HepG2 (cell line): ENCODE measurements around the gene MGAT2. TPM values are rescaled to one million over a fixed set of nuclear protein-coding genes. Genes with fewer than 3 reads are reported as not detected.

Experiments used
- KLF15 ChIP-seq: sonication (generic); formaldehyde crosslinking; IDR thresholded peaks from 2 replicates; pipeline ENCODE4 v1.8.1; 2023; ENCODE audit warnings: borderline replicate concordance, mild to moderate bottlenecking, inconsistent platforms, missing genetic modification reagents, mixed read lengths
- KLF6 ChIP-seq: IDR thresholded peaks from 2 replicates; pipeline ENCODE4 v1.8.0; 2016; ENCODE audit warnings: missing biosample characterization, missing genetic modification reagents
- KMT2B ChIP-seq: IDR thresholded peaks from 2 replicates; pipeline ENCODE4 v1.6.1; 2016; ENCODE audit warnings: missing genetic modification reagents, missing compliant biosample characterization
- POLR2A ChIP-seq, 2 experiments: IDR thresholded peaks; 2 replicates each; pipeline ENCODE4 v1.6.1; 2011; ENCODE audit warnings: low read depth in 2 of 2, low read length in 2 of 2, mild to moderate bottlenecking in 1 of 2, moderate library complexity in 1 of 2; ENCODE audit not compliant: insufficient read depth in 1 of 2
- RFX1 ChIP-seq: fragments of 450-650 bp; IDR thresholded peaks from 2 replicates; pipeline ENCODE4 v1.6.1; 2017
- ZFP90 ChIP-seq: sonication (generic); formaldehyde crosslinking; IDR thresholded peaks from 2 replicates; pipeline ENCODE4 v1.8.0; 2022; ENCODE audit warnings: missing genetic modification reagents, mild to moderate bottlenecking, inconsistent platforms, borderline replicate concordance
- ZNF451 ChIP-seq: sonication (generic); formaldehyde crosslinking; IDR thresholded peaks from 2 replicates; pipeline ENCODE4 v1.5.0; 2020; ENCODE audit warnings: mild to moderate bottlenecking, missing genetic modification reagents
- ZNF782 ChIP-seq: sonication (generic); formaldehyde crosslinking; IDR thresholded peaks from 2 replicates; pipeline ENCODE4 v1.4.0; 2020; ENCODE audit warnings: missing genetic modification reagents, mild to moderate bottlenecking, borderline replicate concordance
- polyA plus RNA-seq, 8 experiments: library from polyadenylated mRNA; depleted of rRNA in 3 of 8; stranded (reverse) in 7 of 8; unstranded in 1 of 8; fragments of >200 nt; fragmentation: Illumina TruSeq in 4 of 8; extraction: Trizol in 4 of 8; gene quantifications; 2 replicates each; pipeline versions ENCODE4 v1.2.1 to v1.2.3, GENCODE V29; 2011 to 2016; ENCODE audit warnings: low read depth in 4 of 8, missing spikeins in 1 of 8, mixed read lengths in 1 of 8; ENCODE audit not compliant: insufficient read depth in 1 of 8
- total RNA-seq, 5 experiments: library from RNA; depleted of rRNA; stranded (reverse); fragments of >200 nt; fragmentation: Illumina TruSeq; extraction: Trizol; gene quantifications; 2 replicates each; pipeline ENCODE4 v1.2.3, GENCODE V29; 2016; ENCODE audit warnings: low read depth in 1 of 5
- TF ChIP-seq, protein P1 (sequence below): sonication (generic); formaldehyde crosslinking; IDR thresholded peaks from 2 replicates; pipeline ENCODE4 v1.4.0; 2020; ENCODE audit warnings: mild to moderate bottlenecking, missing genetic modification reagents
- TF ChIP-seq, protein P2 (sequence below): sonication (generic); formaldehyde crosslinking; IDR thresholded peaks from 2 replicates; pipeline ENCODE4 v1.5.0; 2020; ENCODE audit warnings: missing genetic modification reagents, mild to moderate bottlenecking, borderline replicate concordance
- TF ChIP-seq, protein P3 (sequence below): sonication (generic); formaldehyde crosslinking; IDR thresholded peaks from 2 replicates; pipeline ENCODE4 v1.4.0; 2020; ENCODE audit warnings: missing genetic modification reagents, borderline replicate concordance
- TF ChIP-seq, protein P4 (sequence below): IDR thresholded peaks from 2 replicates; pipeline ENCODE4 v1.4.0; 2020; ENCODE audit warnings: mild to moderate bottlenecking, missing genetic modification reagents
- TF ChIP-seq, protein P5 (sequence below): sonication (generic); formaldehyde crosslinking; conservative IDR thresholded peaks from 2 replicates; pipeline ENCODE4 v1.4.0; 2020; ENCODE audit warnings: missing genetic modification reagents

MGAT2 gene
- total and polyA plus RNA-seq, 2 of the 13 experiments (the other 11 are each of a cell fraction or from before 2014, with no cell fraction given) = 12.9 to 51.9 TPM

DNA sequence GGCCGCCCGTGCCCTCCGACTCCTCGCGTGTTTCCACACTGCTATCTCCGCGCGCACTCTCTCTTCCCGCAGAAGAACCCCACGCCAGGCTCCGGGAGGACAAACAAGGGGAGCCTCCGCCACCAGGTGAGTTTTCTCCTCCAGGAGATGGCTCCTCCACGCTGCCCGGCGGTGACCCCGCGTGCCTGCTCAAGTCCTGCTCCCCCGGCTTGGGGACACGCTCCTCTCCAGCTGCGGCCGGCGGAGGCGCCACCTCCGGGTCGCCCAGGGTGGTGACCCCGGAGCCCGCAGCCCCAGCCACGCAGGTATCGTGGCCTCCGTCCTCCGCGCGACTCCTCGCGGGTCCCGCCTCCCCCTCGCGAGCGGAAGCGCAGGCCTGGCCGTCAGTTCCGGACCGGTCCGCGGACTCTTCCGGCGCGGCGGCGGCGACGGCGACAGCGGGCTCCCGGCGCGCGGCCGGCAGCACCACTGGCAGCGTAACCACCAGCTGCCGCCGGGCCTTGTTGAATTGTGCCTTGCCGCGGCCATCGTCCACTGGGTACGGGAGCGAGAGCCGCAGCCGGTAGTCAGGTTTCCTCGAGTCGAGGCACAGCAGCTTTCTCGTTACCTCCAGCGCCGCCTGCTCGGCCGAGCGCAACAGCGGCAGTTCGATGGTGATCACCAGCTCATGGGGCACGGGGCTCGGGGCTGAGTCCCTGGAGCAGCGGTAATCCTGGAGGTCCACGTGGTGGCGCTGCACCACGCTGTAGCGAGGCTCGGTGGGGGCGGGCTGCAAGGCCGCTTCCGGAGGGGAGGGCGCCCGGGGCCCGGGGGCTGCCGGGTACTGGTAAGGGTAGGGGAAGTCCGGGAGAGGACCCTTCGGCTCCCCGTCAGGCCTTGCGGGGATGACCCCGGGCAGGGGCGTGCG lies 13.3 kb downstream of the MGAT2 start (continued):
- TF ChIP-seq, protein P1, sequence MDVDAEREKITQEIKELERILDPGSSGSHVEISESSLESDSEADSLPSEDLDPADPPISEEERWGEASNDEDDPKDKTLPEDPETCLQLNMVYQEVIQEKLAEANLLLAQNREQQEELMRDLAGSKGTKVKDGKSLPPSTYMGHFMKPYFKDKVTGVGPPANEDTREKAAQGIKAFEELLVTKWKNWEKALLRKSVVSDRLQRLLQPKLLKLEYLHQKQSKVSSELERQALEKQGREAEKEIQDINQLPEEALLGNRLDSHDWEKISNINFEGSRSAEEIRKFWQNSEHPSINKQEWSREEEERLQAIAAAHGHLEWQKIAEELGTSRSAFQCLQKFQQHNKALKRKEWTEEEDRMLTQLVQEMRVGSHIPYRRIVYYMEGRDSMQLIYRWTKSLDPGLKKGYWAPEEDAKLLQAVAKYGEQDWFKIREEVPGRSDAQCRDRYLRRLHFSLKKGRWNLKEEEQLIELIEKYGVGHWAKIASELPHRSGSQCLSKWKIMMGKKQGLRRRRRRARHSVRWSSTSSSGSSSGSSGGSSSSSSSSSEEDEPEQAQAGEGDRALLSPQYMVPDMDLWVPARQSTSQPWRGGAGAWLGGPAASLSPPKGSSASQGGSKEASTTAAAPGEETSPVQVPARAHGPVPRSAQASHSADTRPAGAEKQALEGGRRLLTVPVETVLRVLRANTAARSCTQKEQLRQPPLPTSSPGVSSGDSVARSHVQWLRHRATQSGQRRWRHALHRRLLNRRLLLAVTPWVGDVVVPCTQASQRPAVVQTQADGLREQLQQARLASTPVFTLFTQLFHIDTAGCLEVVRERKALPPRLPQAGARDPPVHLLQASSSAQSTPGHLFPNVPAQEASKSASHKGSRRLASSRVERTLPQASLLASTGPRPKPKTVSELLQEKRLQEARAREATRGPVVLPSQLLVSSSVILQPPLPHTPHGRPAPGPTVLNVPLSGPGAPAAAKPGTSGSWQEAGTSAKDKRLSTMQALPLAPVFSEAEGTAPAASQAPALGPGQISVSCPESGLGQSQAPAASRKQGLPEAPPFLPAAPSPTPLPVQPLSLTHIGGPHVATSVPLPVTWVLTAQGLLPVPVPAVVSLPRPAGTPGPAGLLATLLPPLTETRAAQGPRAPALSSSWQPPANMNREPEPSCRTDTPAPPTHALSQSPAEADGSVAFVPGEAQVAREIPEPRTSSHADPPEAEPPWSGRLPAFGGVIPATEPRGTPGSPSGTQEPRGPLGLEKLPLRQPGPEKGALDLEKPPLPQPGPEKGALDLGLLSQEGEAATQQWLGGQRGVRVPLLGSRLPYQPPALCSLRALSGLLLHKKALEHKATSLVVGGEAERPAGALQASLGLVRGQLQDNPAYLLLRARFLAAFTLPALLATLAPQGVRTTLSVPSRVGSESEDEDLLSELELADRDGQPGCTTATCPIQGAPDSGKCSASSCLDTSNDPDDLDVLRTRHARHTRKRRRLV (CRISPR knock-in tag) = no peak
- TF ChIP-seq ZNF782 (CRISPR knock-in tag) (peak; percentile 27; the same call in 1 of the 2 replicates), KLF6 (CRISPR knock-in tag) (peak; percentile 87), KLF15 (CRISPR knock-in tag) (no peak), POLR2A (IDR thresholded peaks at IDR 0.05; ENCODE audit: insufficient read depth in 1 of 2, low read depth in 2 of 2, low read length in 2 of 2) (peak; percentile 74 to 83), KMT2B (CRISPR knock-in tag) (peak; percentile 82; the same call in 1 of the 2 replicates), ZFP90 (CRISPR knock-in tag) (peak; percentile 63), ZNF451 (CRISPR knock-in tag) (peak; percentile 36; the same call in 1 of the 2 replicates), RFX1 (no peak)
- TF ChIP-seq, protein P2, sequence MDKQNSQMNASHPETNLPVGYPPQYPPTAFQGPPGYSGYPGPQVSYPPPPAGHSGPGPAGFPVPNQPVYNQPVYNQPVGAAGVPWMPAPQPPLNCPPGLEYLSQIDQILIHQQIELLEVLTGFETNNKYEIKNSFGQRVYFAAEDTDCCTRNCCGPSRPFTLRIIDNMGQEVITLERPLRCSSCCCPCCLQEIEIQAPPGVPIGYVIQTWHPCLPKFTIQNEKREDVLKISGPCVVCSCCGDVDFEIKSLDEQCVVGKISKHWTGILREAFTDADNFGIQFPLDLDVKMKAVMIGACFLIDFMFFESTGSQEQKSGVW (CRISPR knock-in tag) = peak; percentile 88
- TF ChIP-seq, protein P3, sequence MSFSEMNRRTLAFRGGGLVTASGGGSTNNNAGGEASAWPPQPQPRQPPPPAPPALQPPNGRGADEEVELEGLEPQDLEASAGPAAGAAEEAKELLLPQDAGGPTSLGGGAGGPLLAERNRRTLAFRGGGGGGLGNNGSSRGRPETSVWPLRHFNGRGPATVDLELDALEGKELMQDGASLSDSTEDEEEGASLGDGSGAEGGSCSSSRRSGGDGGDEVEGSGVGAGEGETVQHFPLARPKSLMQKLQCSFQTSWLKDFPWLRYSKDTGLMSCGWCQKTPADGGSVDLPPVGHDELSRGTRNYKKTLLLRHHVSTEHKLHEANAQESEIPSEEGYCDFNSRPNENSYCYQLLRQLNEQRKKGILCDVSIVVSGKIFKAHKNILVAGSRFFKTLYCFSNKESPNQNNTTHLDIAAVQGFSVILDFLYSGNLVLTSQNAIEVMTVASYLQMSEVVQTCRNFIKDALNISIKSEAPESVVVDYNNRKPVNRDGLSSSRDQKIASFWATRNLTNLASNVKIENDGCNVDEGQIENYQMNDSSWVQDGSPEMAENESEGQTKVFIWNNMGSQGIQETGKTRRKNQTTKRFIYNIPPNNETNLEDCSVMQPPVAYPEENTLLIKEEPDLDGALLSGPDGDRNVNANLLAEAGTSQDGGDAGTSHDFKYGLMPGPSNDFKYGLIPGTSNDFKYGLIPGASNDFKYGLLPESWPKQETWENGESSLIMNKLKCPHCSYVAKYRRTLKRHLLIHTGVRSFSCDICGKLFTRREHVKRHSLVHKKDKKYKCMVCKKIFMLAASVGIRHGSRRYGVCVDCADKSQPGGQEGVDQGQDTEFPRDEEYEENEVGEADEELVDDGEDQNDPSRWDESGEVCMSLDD (CRISPR knock-in tag) = no peak
- TF ChIP-seq, protein P4, sequence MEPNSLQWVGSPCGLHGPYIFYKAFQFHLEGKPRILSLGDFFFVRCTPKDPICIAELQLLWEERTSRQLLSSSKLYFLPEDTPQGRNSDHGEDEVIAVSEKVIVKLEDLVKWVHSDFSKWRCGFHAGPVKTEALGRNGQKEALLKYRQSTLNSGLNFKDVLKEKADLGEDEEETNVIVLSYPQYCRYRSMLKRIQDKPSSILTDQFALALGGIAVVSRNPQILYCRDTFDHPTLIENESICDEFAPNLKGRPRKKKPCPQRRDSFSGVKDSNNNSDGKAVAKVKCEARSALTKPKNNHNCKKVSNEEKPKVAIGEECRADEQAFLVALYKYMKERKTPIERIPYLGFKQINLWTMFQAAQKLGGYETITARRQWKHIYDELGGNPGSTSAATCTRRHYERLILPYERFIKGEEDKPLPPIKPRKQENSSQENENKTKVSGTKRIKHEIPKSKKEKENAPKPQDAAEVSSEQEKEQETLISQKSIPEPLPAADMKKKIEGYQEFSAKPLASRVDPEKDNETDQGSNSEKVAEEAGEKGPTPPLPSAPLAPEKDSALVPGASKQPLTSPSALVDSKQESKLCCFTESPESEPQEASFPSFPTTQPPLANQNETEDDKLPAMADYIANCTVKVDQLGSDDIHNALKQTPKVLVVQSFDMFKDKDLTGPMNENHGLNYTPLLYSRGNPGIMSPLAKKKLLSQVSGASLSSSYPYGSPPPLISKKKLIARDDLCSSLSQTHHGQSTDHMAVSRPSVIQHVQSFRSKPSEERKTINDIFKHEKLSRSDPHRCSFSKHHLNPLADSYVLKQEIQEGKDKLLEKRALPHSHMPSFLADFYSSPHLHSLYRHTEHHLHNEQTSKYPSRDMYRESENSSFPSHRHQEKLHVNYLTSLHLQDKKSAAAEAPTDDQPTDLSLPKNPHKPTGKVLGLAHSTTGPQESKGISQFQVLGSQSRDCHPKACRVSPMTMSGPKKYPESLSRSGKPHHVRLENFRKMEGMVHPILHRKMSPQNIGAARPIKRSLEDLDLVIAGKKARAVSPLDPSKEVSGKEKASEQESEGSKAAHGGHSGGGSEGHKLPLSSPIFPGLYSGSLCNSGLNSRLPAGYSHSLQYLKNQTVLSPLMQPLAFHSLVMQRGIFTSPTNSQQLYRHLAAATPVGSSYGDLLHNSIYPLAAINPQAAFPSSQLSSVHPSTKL (CRISPR knock-in tag) = peak; percentile 26; the same call in 1 of the 2 replicates
- TF ChIP-seq, protein P5, sequence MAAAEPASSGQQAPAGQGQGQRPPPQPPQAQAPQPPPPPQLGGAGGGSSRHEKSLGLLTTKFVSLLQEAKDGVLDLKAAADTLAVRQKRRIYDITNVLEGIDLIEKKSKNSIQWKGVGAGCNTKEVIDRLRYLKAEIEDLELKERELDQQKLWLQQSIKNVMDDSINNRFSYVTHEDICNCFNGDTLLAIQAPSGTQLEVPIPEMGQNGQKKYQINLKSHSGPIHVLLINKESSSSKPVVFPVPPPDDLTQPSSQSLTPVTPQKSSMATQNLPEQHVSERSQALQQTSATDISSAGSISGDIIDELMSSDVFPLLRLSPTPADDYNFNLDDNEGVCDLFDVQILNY (CRISPR knock-in tag) = peak; percentile 50; the same call in 1 of the 2 replicates
